WTC11 (cell line): ENCODE measurements around the gene LSM4.

ENCODE experiments used
- NR1H2 ChIP-seq: sonication (generic); formaldehyde crosslinking; IDR thresholded peaks from 2 replicates; pipeline ENCODE4 v1.9.0; 2021; ENCODE audit warnings: mild to moderate bottlenecking, moderate library complexity, missing genetic modification reagents
- TF ChIP-seq, protein P1 (sequence below): sonication (generic); formaldehyde crosslinking; IDR thresholded peaks from 2 replicates; pipeline ENCODE4 v1.8.0; 2023; ENCODE audit warnings: missing genetic modification reagents, mild to moderate bottlenecking, borderline replicate concordance
- TF ChIP-seq, protein P2 (sequence below): fragments of 200-600 bp; IDR thresholded peaks from 2 replicates; pipeline ENCODE4 v1.8.0; 2022; ENCODE audit warnings: antibody characterized with exemption

DNA sequence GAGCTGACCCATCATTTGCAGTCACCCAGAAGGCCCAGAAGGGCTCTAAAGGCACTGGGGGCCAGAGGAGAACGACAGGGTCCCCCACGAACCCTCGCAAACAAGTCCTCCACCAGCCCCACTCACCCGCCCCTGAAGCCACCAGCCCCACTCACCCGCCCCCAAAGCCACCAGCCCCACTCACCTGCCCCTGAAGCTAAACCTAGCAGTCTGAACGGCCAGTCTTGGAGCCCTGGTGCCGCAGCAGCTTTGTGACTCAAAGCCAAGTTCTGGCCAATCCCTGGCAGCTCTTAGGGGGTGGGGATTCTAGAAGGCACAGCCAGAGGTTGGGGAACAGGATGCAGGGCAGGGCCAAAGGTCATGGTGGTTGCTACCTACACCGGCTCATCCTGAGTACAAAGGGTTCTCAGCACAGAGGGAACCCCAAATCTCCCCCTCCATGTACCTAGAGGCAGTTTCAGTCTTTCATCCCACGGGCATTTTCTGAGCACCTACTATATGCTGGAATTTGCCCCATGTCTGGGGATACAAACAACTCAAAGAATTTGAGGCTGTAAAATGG, 48.6 kb downstream of the LSM4 start, which contains the start of gene IQCN:
- TF ChIP-seq, protein P1, sequence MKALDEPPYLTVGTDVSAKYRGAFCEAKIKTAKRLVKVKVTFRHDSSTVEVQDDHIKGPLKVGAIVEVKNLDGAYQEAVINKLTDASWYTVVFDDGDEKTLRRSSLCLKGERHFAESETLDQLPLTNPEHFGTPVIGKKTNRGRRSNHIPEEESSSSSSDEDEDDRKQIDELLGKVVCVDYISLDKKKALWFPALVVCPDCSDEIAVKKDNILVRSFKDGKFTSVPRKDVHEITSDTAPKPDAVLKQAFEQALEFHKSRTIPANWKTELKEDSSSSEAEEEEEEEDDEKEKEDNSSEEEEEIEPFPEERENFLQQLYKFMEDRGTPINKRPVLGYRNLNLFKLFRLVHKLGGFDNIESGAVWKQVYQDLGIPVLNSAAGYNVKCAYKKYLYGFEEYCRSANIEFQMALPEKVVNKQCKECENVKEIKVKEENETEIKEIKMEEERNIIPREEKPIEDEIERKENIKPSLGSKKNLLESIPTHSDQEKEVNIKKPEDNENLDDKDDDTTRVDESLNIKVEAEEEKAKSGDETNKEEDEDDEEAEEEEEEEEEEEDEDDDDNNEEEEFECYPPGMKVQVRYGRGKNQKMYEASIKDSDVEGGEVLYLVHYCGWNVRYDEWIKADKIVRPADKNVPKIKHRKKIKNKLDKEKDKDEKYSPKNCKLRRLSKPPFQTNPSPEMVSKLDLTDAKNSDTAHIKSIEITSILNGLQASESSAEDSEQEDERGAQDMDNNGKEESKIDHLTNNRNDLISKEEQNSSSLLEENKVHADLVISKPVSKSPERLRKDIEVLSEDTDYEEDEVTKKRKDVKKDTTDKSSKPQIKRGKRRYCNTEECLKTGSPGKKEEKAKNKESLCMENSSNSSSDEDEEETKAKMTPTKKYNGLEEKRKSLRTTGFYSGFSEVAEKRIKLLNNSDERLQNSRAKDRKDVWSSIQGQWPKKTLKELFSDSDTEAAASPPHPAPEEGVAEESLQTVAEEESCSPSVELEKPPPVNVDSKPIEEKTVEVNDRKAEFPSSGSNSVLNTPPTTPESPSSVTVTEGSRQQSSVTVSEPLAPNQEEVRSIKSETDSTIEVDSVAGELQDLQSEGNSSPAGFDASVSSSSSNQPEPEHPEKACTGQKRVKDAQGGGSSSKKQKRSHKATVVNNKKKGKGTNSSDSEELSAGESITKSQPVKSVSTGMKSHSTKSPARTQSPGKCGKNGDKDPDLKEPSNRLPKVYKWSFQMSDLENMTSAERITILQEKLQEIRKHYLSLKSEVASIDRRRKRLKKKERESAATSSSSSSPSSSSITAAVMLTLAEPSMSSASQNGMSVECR (CRISPR knock-in tag): no peak
- TF ChIP-seq, protein P2, sequence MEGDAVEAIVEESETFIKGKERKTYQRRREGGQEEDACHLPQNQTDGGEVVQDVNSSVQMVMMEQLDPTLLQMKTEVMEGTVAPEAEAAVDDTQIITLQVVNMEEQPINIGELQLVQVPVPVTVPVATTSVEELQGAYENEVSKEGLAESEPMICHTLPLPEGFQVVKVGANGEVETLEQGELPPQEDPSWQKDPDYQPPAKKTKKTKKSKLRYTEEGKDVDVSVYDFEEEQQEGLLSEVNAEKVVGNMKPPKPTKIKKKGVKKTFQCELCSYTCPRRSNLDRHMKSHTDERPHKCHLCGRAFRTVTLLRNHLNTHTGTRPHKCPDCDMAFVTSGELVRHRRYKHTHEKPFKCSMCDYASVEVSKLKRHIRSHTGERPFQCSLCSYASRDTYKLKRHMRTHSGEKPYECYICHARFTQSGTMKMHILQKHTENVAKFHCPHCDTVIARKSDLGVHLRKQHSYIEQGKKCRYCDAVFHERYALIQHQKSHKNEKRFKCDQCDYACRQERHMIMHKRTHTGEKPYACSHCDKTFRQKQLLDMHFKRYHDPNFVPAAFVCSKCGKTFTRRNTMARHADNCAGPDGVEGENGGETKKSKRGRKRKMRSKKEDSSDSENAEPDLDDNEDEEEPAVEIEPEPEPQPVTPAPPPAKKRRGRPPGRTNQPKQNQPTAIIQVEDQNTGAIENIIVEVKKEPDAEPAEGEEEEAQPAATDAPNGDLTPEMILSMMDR: no peak
- TF ChIP-seq NR1H2 (CRISPR knock-in tag): no peak
